Astrocyte (in vitro differentiated cells and primary cell): ENCODE data around the gene MYH10.

Experiments
- EZH2 ChIP-seq: IDR thresholded peaks from 2 replicates; pipeline ENCODE4 v1.6.1; 2012; ENCODE audit warnings: mild to moderate bottlenecking, low read length, inconsistent platforms; ENCODE audit not compliant: insufficient read depth
- TF ChIP-seq, protein P1 (sequence below): IDR thresholded peaks from 2 replicates; pipeline ENCODE4 v1.5.1; 2011; ENCODE audit warnings: low read depth, mild to moderate bottlenecking, inconsistent platforms, low read length, moderate library complexity; ENCODE audit not compliant: insufficient read depth

DNA sequence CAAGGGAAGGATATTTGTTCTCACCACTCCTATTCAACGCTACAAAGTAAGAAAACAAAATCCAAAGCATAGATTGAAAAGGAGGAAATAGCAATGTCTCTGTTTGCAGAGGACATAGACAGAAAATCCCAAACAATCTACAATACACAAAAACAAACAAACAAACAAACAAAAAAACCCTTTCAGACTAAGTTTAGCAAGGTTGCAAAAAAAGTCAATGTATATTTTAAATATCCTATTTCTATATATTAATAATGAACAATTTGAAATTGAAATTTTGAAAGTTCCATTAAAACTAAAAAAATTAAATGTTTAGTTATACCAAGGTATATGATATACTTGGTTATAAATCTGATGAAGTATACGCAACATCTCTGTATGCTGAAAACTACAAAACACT is 37.2 kb downstream of the MYH10 start:
- TF ChIP-seq, protein P1, sequence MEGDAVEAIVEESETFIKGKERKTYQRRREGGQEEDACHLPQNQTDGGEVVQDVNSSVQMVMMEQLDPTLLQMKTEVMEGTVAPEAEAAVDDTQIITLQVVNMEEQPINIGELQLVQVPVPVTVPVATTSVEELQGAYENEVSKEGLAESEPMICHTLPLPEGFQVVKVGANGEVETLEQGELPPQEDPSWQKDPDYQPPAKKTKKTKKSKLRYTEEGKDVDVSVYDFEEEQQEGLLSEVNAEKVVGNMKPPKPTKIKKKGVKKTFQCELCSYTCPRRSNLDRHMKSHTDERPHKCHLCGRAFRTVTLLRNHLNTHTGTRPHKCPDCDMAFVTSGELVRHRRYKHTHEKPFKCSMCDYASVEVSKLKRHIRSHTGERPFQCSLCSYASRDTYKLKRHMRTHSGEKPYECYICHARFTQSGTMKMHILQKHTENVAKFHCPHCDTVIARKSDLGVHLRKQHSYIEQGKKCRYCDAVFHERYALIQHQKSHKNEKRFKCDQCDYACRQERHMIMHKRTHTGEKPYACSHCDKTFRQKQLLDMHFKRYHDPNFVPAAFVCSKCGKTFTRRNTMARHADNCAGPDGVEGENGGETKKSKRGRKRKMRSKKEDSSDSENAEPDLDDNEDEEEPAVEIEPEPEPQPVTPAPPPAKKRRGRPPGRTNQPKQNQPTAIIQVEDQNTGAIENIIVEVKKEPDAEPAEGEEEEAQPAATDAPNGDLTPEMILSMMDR, result no peak
- no peak for TF ChIP-seq EZH2
